ENCODE measurements around the gene UBR4. TPM values are rescaled to one million over a fixed set of nuclear protein-coding genes. Genes with fewer than 3 reads are reported as not detected.
"Not testable (repeated sequence)": the region's sequence is repeated elsewhere in the genome, so short reads cannot be mapped to it uniquely, and the experiment has no call there.

UBR4 gene
- total and polyA plus RNA-seq, 4 donors = 103 to 182 (median 123) TPM

- no peak for DNase-seq (ENCODE audit: low read depth in 4 of 6, low spot score in 6 of 6)
- no peak overlapping the region for H3K4me3 ChIP-seq (ENCODE audit: low read depth, low read length)
- H3K4me1 ChIP-seq (ENCODE audit: control insufficient read depth, insufficient read depth, low read length) = peaks cover 14% of the 10 kb centered on the region
- no CpG with 5 or more reads among the region's 2 CpGs for WGBS (ENCODE audit: insufficient coverage)
- peaks cover 39% of the 10 kb centered on the region for H3K36me3 ChIP-seq (ENCODE audit: control insufficient read depth, insufficient read depth, low read length)
- no peaks in the 10 kb centered on the region for H3K27me3 ChIP-seq (ENCODE audit: control insufficient read depth, insufficient read depth, low read length)
- H3K9me3 ChIP-seq (ENCODE audit: control insufficient read depth, insufficient read depth, low read length) = no peaks in the 10 kb centered on the region
- no peak overlapping the region for H3K27ac ChIP-seq (ENCODE audit: low read depth, low read length)
Measured at GRCh38 chr1:19197845-19198244, 12.2 kb downstream of the UBR4 start.

- Histone ChIP-seq H3K27me3 (ENCODE audit: control insufficient read depth, insufficient read depth, low read length) (no peaks in the 10 kb centered on the region), H3K4me3 (ENCODE audit: low read depth, low read length) (no peak overlapping the region), H3K27ac (ENCODE audit: low read depth, low read length) (no peak overlapping the region), H3K36me3 (ENCODE audit: control insufficient read depth, insufficient read depth, low read length) (peaks cover 49% of the 10 kb centered on the region), H3K9me3 (ENCODE audit: control insufficient read depth, insufficient read depth, low read length) (no peaks in the 10 kb centered on the region), H3K4me1 (ENCODE audit: control insufficient read depth, insufficient read depth, low read length) (peaks cover 7% of the 10 kb centered on the region)
- no peak for DNase-seq (ENCODE audit: low read depth in 4 of 6, low spot score in 6 of 6)
- WGBS (ENCODE audit: insufficient coverage) = no CpG with 5 or more reads among the region's 3 CpGs
Measured at GRCh38 chr1:19196331-19196730, 13.7 kb downstream of the UBR4 start.

- H3K27me3 ChIP-seq (ENCODE audit: control insufficient read depth, insufficient read depth, low read length) = no peaks in the 10 kb centered on the region
Measured at GRCh38 chr1:19193004-19193403, 17.1 kb downstream of the UBR4 start.

DNA sequence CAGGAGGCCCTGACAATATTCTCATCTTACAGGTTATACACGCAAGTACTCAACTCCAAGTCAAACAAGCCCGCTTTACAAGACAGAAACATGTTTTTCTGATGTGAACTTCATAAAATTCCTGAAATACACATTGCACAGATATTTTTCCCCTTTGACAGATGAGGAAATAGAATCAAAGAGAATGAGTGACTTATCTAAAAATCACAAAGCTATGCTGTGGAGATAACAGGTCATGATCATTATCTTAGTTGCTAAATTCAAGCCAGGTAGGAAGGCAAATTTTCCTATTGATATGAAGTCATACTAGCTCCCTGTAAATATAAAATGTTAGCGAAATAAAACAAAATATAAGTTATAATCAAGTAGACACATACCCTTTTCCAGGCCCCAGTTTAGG lies 18.3 kb downstream of the UBR4 start:
- DNase-seq (ENCODE audit: low read depth in 4 of 6, low spot score in 6 of 6) = no peak
- Histone ChIP-seq H3K9me3 (ENCODE audit: control insufficient read depth, insufficient read depth, low read length) (no peaks in the 10 kb centered on the region), H3K4me3 (ENCODE audit: low read depth, low read length) (no peak overlapping the region), H3K36me3 (ENCODE audit: control insufficient read depth, insufficient read depth, low read length) (peaks cover 58% of the 10 kb centered on the region), H3K4me1 (ENCODE audit: control insufficient read depth, insufficient read depth, low read length) (no peaks in the 10 kb centered on the region), H3K27me3 (ENCODE audit: control insufficient read depth, insufficient read depth, low read length) (no peaks in the 10 kb centered on the region), H3K27ac (ENCODE audit: low read depth, low read length) (no peak overlapping the region)
- WGBS (ENCODE audit: insufficient coverage) = no CpG with 5 or more reads among the region's 3 CpGs

More at GRCh38 chr1:19193004-19193403, 17.1 kb downstream of the UBR4 start:
- Histone ChIP-seq H3K4me3 (ENCODE audit: low read depth, low read length) (no peak overlapping the region), H3K36me3 (ENCODE audit: control insufficient read depth, insufficient read depth, low read length) (peaks cover 62% of the 10 kb centered on the region), H3K9me3 (ENCODE audit: control insufficient read depth, insufficient read depth, low read length) (no peaks in the 10 kb centered on the region), H3K4me1 (ENCODE audit: control insufficient read depth, insufficient read depth, low read length) (no peaks in the 10 kb centered on the region), H3K27ac (ENCODE audit: low read depth, low read length) (no peak overlapping the region)
- WGBS (ENCODE audit: insufficient coverage) = 83% methylated on average over 2 of the region's 3 CpGs
- DNase-seq (ENCODE audit: low read depth in 4 of 6, low spot score in 6 of 6) = no peak

DNA sequence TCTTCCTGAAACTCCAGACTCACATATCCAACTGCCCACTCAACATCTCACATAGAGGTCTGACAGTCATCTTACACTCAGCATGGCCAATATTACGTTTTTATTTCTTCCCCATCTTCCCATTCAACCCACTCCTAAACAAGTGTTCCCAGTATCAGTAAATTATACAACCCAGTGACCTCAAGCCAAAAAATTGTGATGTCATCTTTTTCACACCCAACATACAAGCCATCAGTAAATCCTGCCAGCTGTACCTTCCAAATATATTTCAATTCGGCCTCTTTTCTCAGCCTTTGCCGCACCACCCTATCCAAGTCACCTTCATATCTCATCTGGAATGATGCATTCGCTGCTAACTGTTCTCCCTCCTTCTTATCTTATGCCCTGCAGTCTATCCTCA lies 19.6 kb downstream of the UBR4 start:
- Histone ChIP-seq H3K27ac (ENCODE audit: low read depth, low read length) (no peak overlapping the region), H3K9me3 (ENCODE audit: control insufficient read depth, insufficient read depth, low read length) (no peaks in the 10 kb centered on the region), H3K4me1 (ENCODE audit: control insufficient read depth, insufficient read depth, low read length) (no peaks in the 10 kb centered on the region), H3K4me3 (ENCODE audit: low read depth, low read length) (no peak overlapping the region), H3K27me3 (ENCODE audit: control insufficient read depth, insufficient read depth, low read length) (no peaks in the 10 kb centered on the region), H3K36me3 (ENCODE audit: control insufficient read depth, insufficient read depth, low read length) (peaks cover 55% of the 10 kb centered on the region)
- DNase-seq (ENCODE audit: low read depth in 4 of 6, low spot score in 6 of 6) = no peak
- 95% methylated on average over 4 of the region's 4 CpGs for WGBS (ENCODE audit: insufficient coverage)

- Histone ChIP-seq H3K27ac (ENCODE audit: low read depth, low read length) (no peak overlapping the region), H3K27me3 (ENCODE audit: control insufficient read depth, insufficient read depth, low read length) (no peaks in the 10 kb centered on the region), H3K4me3 (ENCODE audit: low read depth, low read length) (no peak overlapping the region), H3K36me3 (ENCODE audit: control insufficient read depth, insufficient read depth, low read length) (peaks cover 55% of the 10 kb centered on the region), H3K4me1 (ENCODE audit: control insufficient read depth, insufficient read depth, low read length) (no peaks in the 10 kb centered on the region), H3K9me3 (ENCODE audit: control insufficient read depth, insufficient read depth, low read length) (no peaks in the 10 kb centered on the region)
- whole genome bisulfite sequencing (ENCODE audit: insufficient coverage) = no CpG with 5 or more reads among the region's 3 CpGs
- DNase-seq (ENCODE audit: low read depth in 4 of 6, low spot score in 6 of 6) = no peak
Measured at GRCh38 chr1:19189270-19189669, 20.8 kb downstream of the UBR4 start.

DNA sequence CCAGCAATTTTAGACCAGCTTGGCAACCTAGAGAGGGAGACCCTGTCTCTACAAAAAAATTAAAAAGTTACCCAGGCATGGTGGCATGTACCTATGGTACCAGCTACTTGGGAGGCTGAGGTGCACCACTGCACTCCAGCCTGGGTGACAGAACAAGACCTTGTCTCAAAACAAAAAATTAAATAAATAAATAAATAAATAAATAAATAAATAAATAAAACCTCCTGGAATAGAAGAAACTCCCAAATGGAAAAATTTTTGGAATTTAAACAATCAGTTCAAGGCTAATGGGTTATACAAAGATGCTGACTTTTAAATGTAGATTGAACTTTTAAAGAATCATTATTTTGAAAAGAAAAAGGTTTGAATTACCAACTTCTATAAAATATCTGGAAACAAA lies 22.2 kb downstream of the UBR4 start:
- Histone ChIP-seq H3K27me3 (ENCODE audit: control insufficient read depth, insufficient read depth, low read length) (no peaks in the 10 kb centered on the region), H3K4me3 (ENCODE audit: low read depth, low read length) (no peak overlapping the region), H3K27ac (ENCODE audit: low read depth, low read length) (no peak overlapping the region), H3K9me3 (ENCODE audit: control insufficient read depth, insufficient read depth, low read length) (no peaks in the 10 kb centered on the region), H3K36me3 (ENCODE audit: control insufficient read depth, insufficient read depth, low read length) (peaks cover 54% of the 10 kb centered on the region), H3K4me1 (ENCODE audit: control insufficient read depth, insufficient read depth, low read length) (no peaks in the 10 kb centered on the region)
- DNase-seq (ENCODE audit: low read depth in 4 of 6, low spot score in 6 of 6) = no peak

GRCh38 chr1:19186001-19186400 lies 24.1 kb downstream of the UBR4 start:
- 100% methylated on average over 1 of the region's 2 CpGs for WGBS (ENCODE audit: insufficient coverage)

DNA sequence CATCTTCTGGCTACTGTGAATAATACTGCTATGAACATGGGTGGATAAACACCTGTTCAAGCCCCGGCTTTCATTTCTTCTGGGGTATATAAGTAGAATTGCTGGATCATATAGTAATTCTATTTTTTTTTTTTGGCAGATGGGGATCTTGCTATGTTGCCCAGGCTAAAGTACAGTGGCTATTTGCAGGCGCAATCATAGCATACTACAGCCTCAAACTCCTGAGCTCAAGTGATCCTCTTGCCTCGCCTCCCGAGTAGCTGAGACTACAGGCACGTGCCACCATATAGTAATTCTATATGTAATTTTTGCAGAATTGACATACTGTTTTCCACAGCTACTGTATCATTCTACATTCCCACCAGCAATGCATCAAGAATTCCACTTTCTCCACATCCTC lies 27.8 kb downstream of the UBR4 start:
- Histone ChIP-seq H3K9me3 (ENCODE audit: control insufficient read depth, insufficient read depth, low read length) (no peaks in the 10 kb centered on the region), H3K36me3 (ENCODE audit: control insufficient read depth, insufficient read depth, low read length) (peaks cover 44% of the 10 kb centered on the region), H3K4me1 (ENCODE audit: control insufficient read depth, insufficient read depth, low read length) (no peaks in the 10 kb centered on the region), H3K4me3 (ENCODE audit: low read depth, low read length) (no peak overlapping the region), H3K27ac (ENCODE audit: low read depth, low read length) (no peak overlapping the region), H3K27me3 (ENCODE audit: control insufficient read depth, insufficient read depth, low read length) (no peaks in the 10 kb centered on the region)
- no peak for DNase-seq (ENCODE audit: low read depth in 4 of 6, low spot score in 6 of 6)
- WGBS (ENCODE audit: insufficient coverage) = 100% methylated on average over 1 of the region's 5 CpGs

More at GRCh38 chr1:19186001-19186400, 24.1 kb downstream of the UBR4 start:
- H3K4me3 ChIP-seq (ENCODE audit: low read depth, low read length) = no peak overlapping the region
- peaks cover 48% of the 10 kb centered on the region for H3K36me3 ChIP-seq (ENCODE audit: control insufficient read depth, insufficient read depth, low read length)
- no peaks in the 10 kb centered on the region for H3K9me3 ChIP-seq (ENCODE audit: control insufficient read depth, insufficient read depth, low read length)
- H3K4me1 ChIP-seq (ENCODE audit: control insufficient read depth, insufficient read depth, low read length) = no peaks in the 10 kb centered on the region
- no peak overlapping the region for H3K27ac ChIP-seq (ENCODE audit: low read depth, low read length)
- no peak for DNase-seq (ENCODE audit: low read depth in 4 of 6, low spot score in 6 of 6)
- H3K27me3 ChIP-seq (ENCODE audit: control insufficient read depth, insufficient read depth, low read length) = no peaks in the 10 kb centered on the region

DNA sequence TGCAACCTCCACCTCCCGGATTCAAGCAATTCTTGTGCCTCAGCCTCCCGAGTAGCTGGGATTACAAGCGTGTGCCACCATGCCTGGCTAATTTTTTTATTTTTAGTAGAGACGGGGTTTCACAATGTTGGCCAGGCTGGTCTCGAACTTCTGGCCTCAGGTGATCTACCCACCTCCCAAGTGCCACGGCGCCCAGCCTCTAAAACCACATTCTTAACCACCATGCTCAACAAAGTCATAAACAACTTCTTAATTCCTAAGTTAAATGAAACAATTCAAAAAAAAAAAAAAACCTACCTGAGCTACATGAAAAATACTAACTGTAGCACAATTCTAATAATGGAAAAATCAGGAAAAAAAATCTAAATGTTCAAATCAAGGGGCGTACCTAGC lies 29.8 kb downstream of the UBR4 start:
- H3K36me3 ChIP-seq (ENCODE audit: control insufficient read depth, insufficient read depth, low read length) = peaks cover 49% of the 10 kb centered on the region
- WGBS (ENCODE audit: insufficient coverage) = 96% methylated on average over 7 of the region's 8 CpGs
- DNase-seq (ENCODE audit: low read depth in 4 of 6, low spot score in 6 of 6) = not testable (repeated sequence)

More for the DNA sequence above, 29.8 kb downstream of the UBR4 start:
- H3K4me3 ChIP-seq (ENCODE audit: low read depth, low read length); H3K27ac ChIP-seq (ENCODE audit: low read depth, low read length); H3K4me1 ChIP-seq (ENCODE audit: control insufficient read depth, insufficient read depth, low read length); H3K27me3 ChIP-seq (ENCODE audit: control insufficient read depth, insufficient read depth, low read length); H3K9me3 ChIP-seq (ENCODE audit: control insufficient read depth, insufficient read depth, low read length): not testable (repeated sequence)

Measured in spinal cord (tissue), 10 donors.